GM18505 (cell line): Measurements from ENCODE around the gene FAAP20.
A peak's percentile ranks its signal among the peaks of the same experiment; 100 is the strongest.

Experiments
- ATAC-seq: cut with Tn5 transposase; IDR thresholded peaks from one replicate; pipeline ENCODE4 v1.9.1; 2021; ENCODE audit not compliant: unreplicated experiment
- POLR2A ChIP-seq: IDR thresholded peaks from 4 replicates; pipeline ENCODE4 v1.6.1; 2011; ENCODE audit warnings: borderline replicate concordance; ENCODE audit not compliant: insufficient read depth, insufficient read length; ENCODE audit errors: extremely low read depth

The FAAP20 gene

GRCh38 chr1:2190491-2190976 is 4.0 kb downstream of the FAAP20 start:
- no peak for TF ChIP-seq POLR2A
- ATAC-seq, result no peak

GRCh38 chr1:2189459-2190425 is 4.8 kb downstream of the FAAP20 start:
- TF ChIP-seq POLR2A, result peak; percentile 19
- peak; percentile 34 for ATAC-seq

GRCh38 chr1:2188336-2188735 is 6.2 kb downstream of the FAAP20 start:
- no peak for ATAC-seq
- no peak for TF ChIP-seq POLR2A

GRCh38 chr1:2187619-2188018 is 7.0 kb downstream of the FAAP20 start:
- no peak for TF ChIP-seq POLR2A
- ATAC-seq, result no peak

- no peak for TF ChIP-seq POLR2A
- ATAC-seq, result no peak
Measured at GRCh38 chr1:2186901-2187300, 7.7 kb downstream of the FAAP20 start.

- TF ChIP-seq POLR2A, result no peak
- ATAC-seq, result no peak
Measured at GRCh38 chr1:2185880-2186855, 8.4 kb downstream of the FAAP20 start.

- TF ChIP-seq POLR2A, result no peak
- ATAC-seq, result no peak
Measured at GRCh38 chr1:2184934-2185333, 9.6 kb downstream of the FAAP20 start.

GRCh38 chr1:2184531-2184930 is 10.0 kb downstream of the FAAP20 start:
- no peak for TF ChIP-seq POLR2A
- no peak for ATAC-seq

GRCh38 chr1:2183937-2184334 is 10.6 kb downstream of the FAAP20 start:
- no peak for ATAC-seq
- no peak for TF ChIP-seq POLR2A

GRCh38 chr1:2182376-2182775 is 12.2 kb downstream of the FAAP20 start:
- TF ChIP-seq POLR2A, result no peak
- ATAC-seq, result no peak

- TF ChIP-seq POLR2A, result no peak
- no peak for ATAC-seq
Measured at GRCh38 chr1:2181752-2182151, 12.8 kb downstream of the FAAP20 start.

- no peak for TF ChIP-seq POLR2A
- ATAC-seq, result no peak
Measured at GRCh38 chr1:2181271-2181670, 13.3 kb downstream of the FAAP20 start.
